HG03378 (cell line): Measurements from ENCODE around the gene MAMDC2.

Experiments used
- ATAC-seq: cut with Tn5 transposase; IDR thresholded peaks from one replicate; pipeline ENCODE4 v1.9.1; 2021; ENCODE audit warnings: mild to moderate bottlenecking, moderate library complexity; ENCODE audit not compliant: unreplicated experiment

The MAMDC2 gene

GRCh38 chr9:70127540-70128416, 84.1 kb downstream of the MAMDC2 start:
- no peak for ATAC-seq

GRCh38 chr9:70130266-70130665, 86.6 kb downstream of the MAMDC2 start:
- ATAC-seq: no peak

- no peak for ATAC-seq
Measured at GRCh38 chr9:70131296-70131695, 87.6 kb downstream of the MAMDC2 start.

GRCh38 chr9:70133253-70134208, 89.9 kb downstream of the MAMDC2 start:
- ATAC-seq: no peak

GRCh38 chr9:70134360-70134759, 90.7 kb downstream of the MAMDC2 start:
- ATAC-seq: no peak

GRCh38 chr9:70135176-70135575, 91.5 kb downstream of the MAMDC2 start:
- no peak for ATAC-seq

GRCh38 chr9:70136632-70137031, 93.0 kb downstream of the MAMDC2 start:
- no peak for ATAC-seq

GRCh38 chr9:70137577-70137976, 93.9 kb downstream of the MAMDC2 start:
- ATAC-seq: no peak

- ATAC-seq: no peak
Measured at GRCh38 chr9:70142101-70142500, 98.5 kb downstream of the MAMDC2 start.

GRCh38 chr9:70143394-70144130, 99.9 kb downstream of the MAMDC2 start:
- ATAC-seq: no peak

GRCh38 chr9:70144131-70144503, 100.5 kb downstream of the MAMDC2 start:
- ATAC-seq: no peak

- no peak for ATAC-seq
Measured at GRCh38 chr9:70145981-70146380, 102.3 kb downstream of the MAMDC2 start.

GRCh38 chr9:70147196-70147595, 103.5 kb downstream of the MAMDC2 start:
- ATAC-seq: no peak

GRCh38 chr9:70147651-70148050, 104.0 kb downstream of the MAMDC2 start:
- ATAC-seq: no peak

- no peak for ATAC-seq
Measured at GRCh38 chr9:70152350-70152749, 108.7 kb downstream of the MAMDC2 start.

- no peak for ATAC-seq
Measured at GRCh38 chr9:70156729-70157128, 113.1 kb downstream of the MAMDC2 start.

GRCh38 chr9:70159630-70160029, 116.0 kb downstream of the MAMDC2 start:
- ATAC-seq: no peak

- no peak for ATAC-seq
Measured at GRCh38 chr9:70160686-70161600, 117.3 kb downstream of the MAMDC2 start.

GRCh38 chr9:70165006-70165602, 121.5 kb downstream of the MAMDC2 start:
- ATAC-seq: no peak

GRCh38 chr9:70168521-70168920, 124.9 kb downstream of the MAMDC2 start:
- ATAC-seq: no peak
